ENCODE results near the gene NSMCE1. TPM values are rescaled to one million over a fixed set of nuclear protein-coding genes. Genes with fewer than 3 reads are reported as not detected.

NSMCE1 gene
- total and polyA plus RNA-seq, 2 donors (not counting 1 experiment from before 2014, with no cell fraction given), result 29.0 to 61.9 TPM

- Mint-ChIP-seq H3K27ac (peak overlapping the region; percentile 32), H3K4me1 (peaks cover 36% of the 10 kb centered on the region), H3K4me3 (no peak overlapping the region), H3K27me3 (no peaks in the 10 kb centered on the region), H3K9me3 (ENCODE audit: insufficient read depth) (no peaks in the 10 kb centered on the region)
- POLR2A ChIA-PET, result interaction anchor here (0.6 to 0.9 kb wide), 3 partner anchors 12 to 37 kb away, joined by 3 to 4 read pairs (median 4); no protein-coding TSS in a partner anchor
- CTCF ChIA-PET, result interaction anchor here (0.8 to 3.8 kb wide), 11 partner anchors 10 to 226 kb away, joined by 3 to 24 read pairs (median 6); no protein-coding TSS in a partner anchor
- H4K20me1 ChIP-seq (ENCODE audit: control insufficient read depth, insufficient read depth, low read length, poor library complexity, severe bottlenecking), result no peaks in the 10 kb centered on the region
- no peak overlapping the region for H3K4me3 ChIP-seq (ENCODE audit: control extremely low read depth in 1 of 5, extremely low read depth in 1 of 5, insufficient read depth in 1 of 5, low read depth in 2 of 5, low read length in 4 of 5)
- H3K27ac ChIP-seq (ENCODE audit: low read length in 2 of 2), result no peak overlapping the region
- H3K9ac ChIP-seq (ENCODE audit: low read length), result no peak overlapping the region
- 94% methylated on average over 18 of the region's 19 CpGs for WGBS (ENCODE audit: insufficient coverage)
- H3K4me1 ChIP-seq (ENCODE audit: control insufficient read depth in 2 of 2, insufficient read depth in 2 of 2, low read length in 2 of 2), result peaks cover 27 to 42% of the 10 kb centered on the region in 2 donors
- peaks cover 0 to 37% of the 10 kb centered on the region in 2 experiments for H3K36me3 ChIP-seq (replicated peaks in 1 of 2; ENCODE audit: control extremely low read depth in 1 of 2, control insufficient read depth in 1 of 2, extremely low read depth in 1 of 2, insufficient read depth in 2 of 2, low read length in 1 of 2)
- no peaks in the 10 kb centered on the region for H3K9me3 ChIP-seq (ENCODE audit: control extremely low read depth in 1 of 3, control insufficient read depth in 2 of 3, insufficient read depth in 1 of 3, low read length in 2 of 3)
- no peaks in the 10 kb centered on the region for H3K79me2 ChIP-seq (ENCODE audit: control insufficient read depth, insufficient read depth, low read length)
- H3K4me2 ChIP-seq (replicated peaks; ENCODE audit: low read depth, low read length, poor library complexity, severe bottlenecking), result no peak overlapping the region
- DNase-seq (no peak), ATAC-seq (ENCODE audit: low read depth) (no peak)
- H2AFZ ChIP-seq (ENCODE audit: insufficient read depth, low read depth, low read length, poor library complexity, severe bottlenecking), result no peak overlapping the region
- intact Hi-C loops (cut with micrococcal nuclease), result no loop called here
- TF ChIP-seq CTCF (IDR thresholded peaks at IDR 0.05) (no peak), EZH2 (IDR thresholded peaks at IDR 0.05; ENCODE audit: borderline replicate concordance, insufficient read depth, low read depth, low read length, poor library complexity, severe bottlenecking) (no peak)
- H3K27me3 ChIP-seq (replicated peaks in 1 of 4; ENCODE audit: control extremely low read depth in 1 of 4, control insufficient read depth in 3 of 4, insufficient read depth in 4 of 4, low read length in 3 of 4), result no peaks in the 10 kb centered on the region
These were observed 43.8 kb downstream of the NSMCE1 start for GRCh38 chr16:27224741-27225300.

GRCh38 chr16:27224271-27224737, 44.3 kb downstream of the NSMCE1 start:
- Histone ChIP-seq H3K36me3 (replicated peaks in 1 of 2; ENCODE audit: control extremely low read depth in 1 of 2, control insufficient read depth in 1 of 2, extremely low read depth in 1 of 2, insufficient read depth in 2 of 2, low read length in 1 of 2) (peaks cover 0 to 39% of the 10 kb centered on the region in 2 experiments), H3K79me2 (ENCODE audit: control insufficient read depth, insufficient read depth, low read length) (no peaks in the 10 kb centered on the region), H3K9ac (ENCODE audit: low read length) (no peak overlapping the region), H4K20me1 (ENCODE audit: control insufficient read depth, insufficient read depth, low read length, poor library complexity, severe bottlenecking) (no peaks in the 10 kb centered on the region), H3K4me3 (ENCODE audit: control extremely low read depth in 1 of 5, extremely low read depth in 1 of 5, insufficient read depth in 1 of 5, low read depth in 2 of 5, low read length in 4 of 5) (no peak overlapping the region), H2AFZ (ENCODE audit: insufficient read depth, low read depth, low read length, poor library complexity, severe bottlenecking) (no peak overlapping the region), H3K27ac (ENCODE audit: low read length in 2 of 2) (no peak overlapping the region), H3K27me3 (replicated peaks in 1 of 4; ENCODE audit: control extremely low read depth in 1 of 4, control insufficient read depth in 3 of 4, insufficient read depth in 4 of 4, low read length in 3 of 4) (no peaks in the 10 kb centered on the region), H3K9me3 (ENCODE audit: control extremely low read depth in 1 of 3, control insufficient read depth in 2 of 3, insufficient read depth in 1 of 3, low read length in 2 of 3) (no peaks in the 10 kb centered on the region), H3K4me1 (ENCODE audit: control insufficient read depth in 2 of 2, insufficient read depth in 2 of 2, low read length in 2 of 2) (peaks cover 23 to 36% of the 10 kb centered on the region in 2 donors), H3K4me2 (replicated peaks; ENCODE audit: low read depth, low read length, poor library complexity, severe bottlenecking) (no peak overlapping the region)
- ChIA-PET CTCF (interaction anchor here (1.0 to 3.8 kb wide), 5 partner anchors 11 to 141 kb away, joined by 3 to 24 read pairs (median 3); no protein-coding TSS in a partner anchor), POLR2A (interaction anchor here (0.6 kb wide), 2 partner anchors 14 to 38 kb away, joined by 4 read pairs; no protein-coding TSS in a partner anchor)
- TF ChIP-seq EZH2 (IDR thresholded peaks at IDR 0.05; ENCODE audit: borderline replicate concordance, insufficient read depth, low read depth, low read length, poor library complexity, severe bottlenecking) (no peak), CTCF (IDR thresholded peaks at IDR 0.05) (no peak)
- H3K27me3 Mint-ChIP-seq, result no peaks in the 10 kb centered on the region
- no peak overlapping the region for H3K4me3 Mint-ChIP-seq
- ATAC-seq (ENCODE audit: low read depth) (no peak), DNase-seq (no peak)
- 99% methylated on average over 13 of the region's 14 CpGs for WGBS (ENCODE audit: insufficient coverage)
- no peaks in the 10 kb centered on the region for H3K9me3 Mint-ChIP-seq (ENCODE audit: insufficient read depth)
- intact Hi-C loops (cut with micrococcal nuclease), result no loop called here
- peaks cover 31% of the 10 kb centered on the region for H3K4me1 Mint-ChIP-seq
- peak overlapping the region; percentile 65 for H3K27ac Mint-ChIP-seq

Measured in B cell (primary cell).